PC-9 (cell line): ENCODE results near the gene F12. TPM values are rescaled to one million over a fixed set of nuclear protein-coding genes. Genes with fewer than 3 reads are reported as not detected.

Experiments
- BruUV-seq: library from RNA; stranded (reverse); fragments of 400-500 nt; replicated peaks from 2 replicates; lab custom pipeline; 2021; lab: Mats Ljungman, UMichigan
- CTCF ChIA-PET: fragments of 300-600 bp; sonication (Branson Sonifier 250); formaldehyde crosslinking; loops from one replicate; lab custom pipeline; 2022; ENCODE audit warnings: antibody characterized with exemption; lab: Charles Lee
- POLR2A ChIA-PET: fragments of 300-600 bp; sonication (Branson Sonifier 250); formaldehyde crosslinking; loops from one replicate; lab custom pipeline; 2022; ENCODE audit warnings: antibody characterized with exemption; ENCODE audit not compliant: unreplicated experiment; lab: Charles Lee
- DNase-seq, 2 experiments: peaks; one replicate each; pipeline versions ENCODE4 v3.0.0 to v3.0.0-alpha.2; 2015 to 2022; ENCODE audit warnings: mixed read lengths in 1 of 2
- H2AFZ ChIP-seq: fragments of 200-600 bp; sonication (generic); 2 replicates; pipeline ENCODE4 v1.8.1; 2017; ENCODE audit warnings: antibody characterized with exemption
- H3F3A ChIP-seq: fragments of 200-600 bp; sonication (generic); 2 replicates; pipeline ENCODE4 v1.8.1; 2017; ENCODE audit warnings: antibody characterized with exemption, mild to moderate bottlenecking, low read depth; ENCODE audit not compliant: insufficient read depth
- H3K27ac ChIP-seq: fragments of 200-600 bp; sonication (generic); 2 replicates; pipeline ENCODE4 v1.6.1; 2016; ENCODE audit warnings: mixed run types
- H3K27me3 ChIP-seq: fragments of 200-600 bp; sonication (generic); 2 replicates; pipeline ENCODE4 v1.6.1; 2016; ENCODE audit warnings: low read depth, mixed run types; ENCODE audit not compliant: insufficient read depth
- H3K36me3 ChIP-seq: fragments of 200-600 bp; sonication (generic); 2 replicates; pipeline ENCODE4 v1.6.1; 2016; ENCODE audit warnings: low read depth, mixed run types
- H3K4me1 ChIP-seq: fragments of 200-600 bp; sonication (generic); replicated peaks from 2 replicates; pipeline ENCODE4 v1.6.1; 2016; ENCODE audit warnings: mixed run types; ENCODE audit not compliant: insufficient read depth
- H3K4me2 ChIP-seq: fragments of 200-600 bp; sonication (generic); 2 replicates; pipeline ENCODE4 v1.6.1; 2017; ENCODE audit warnings: mixed run types
- H3K4me3 ChIP-seq: fragments of 200-600 bp; sonication (generic); 2 replicates; pipeline ENCODE4 v1.6.1; 2016; ENCODE audit warnings: mixed run types
- H3K79me2 ChIP-seq: fragments of 200-600 bp; sonication (generic); 2 replicates; pipeline ENCODE4 v1.6.1; 2017; ENCODE audit warnings: low read depth, mixed run types
- H3K9me2 ChIP-seq: fragments of 200-600 bp; sonication (generic); 2 replicates; pipeline ENCODE4 v1.8.1; 2017; ENCODE audit warnings: mild to moderate bottlenecking; ENCODE audit not compliant: insufficient read depth
- H3K9me3 ChIP-seq: fragments of 200-600 bp; sonication (generic); 2 replicates; pipeline ENCODE4 v1.8.1; 2016; ENCODE audit warnings: low read depth; ENCODE audit not compliant: insufficient read depth
- H4K20me1 ChIP-seq: fragments of 200-600 bp; sonication (generic); 2 replicates; pipeline ENCODE4 v1.8.1; 2017; ENCODE audit not compliant: insufficient read depth
- EZH2 ChIP-seq: fragments of 200-600 bp; sonication (generic); IDR thresholded peaks from 2 replicates; pipeline ENCODE4 v1.8.0; 2017; ENCODE audit warnings: antibody characterized with exemption, low read depth
- intact Hi-C: fragments of 100-400 bp; cut with micrococcal nuclease; formaldehyde crosslinking; loops from one replicate; pipeline ENCODE4 v1.10.0; 2022; ENCODE audit not compliant: unreplicated experiment
- total RNA-seq: library from RNA; stranded (reverse); gene quantifications from 2 replicates; pipeline ENCODE4 v1.2.3, GENCODE V29; 2021
- TF ChIP-seq, protein P1 (sequence below): fragments of 200-600 bp; sonication (generic); conservative IDR thresholded peaks from 2 replicates; pipeline ENCODE4 v1.6.1; 2017; ENCODE audit warnings: mixed run types, antibody characterized with exemption, mild to moderate bottlenecking, moderate library complexity

Gene F12
- total RNA-seq, 1 experiment from 2014 or later, result 14.5 TPM

DNA sequence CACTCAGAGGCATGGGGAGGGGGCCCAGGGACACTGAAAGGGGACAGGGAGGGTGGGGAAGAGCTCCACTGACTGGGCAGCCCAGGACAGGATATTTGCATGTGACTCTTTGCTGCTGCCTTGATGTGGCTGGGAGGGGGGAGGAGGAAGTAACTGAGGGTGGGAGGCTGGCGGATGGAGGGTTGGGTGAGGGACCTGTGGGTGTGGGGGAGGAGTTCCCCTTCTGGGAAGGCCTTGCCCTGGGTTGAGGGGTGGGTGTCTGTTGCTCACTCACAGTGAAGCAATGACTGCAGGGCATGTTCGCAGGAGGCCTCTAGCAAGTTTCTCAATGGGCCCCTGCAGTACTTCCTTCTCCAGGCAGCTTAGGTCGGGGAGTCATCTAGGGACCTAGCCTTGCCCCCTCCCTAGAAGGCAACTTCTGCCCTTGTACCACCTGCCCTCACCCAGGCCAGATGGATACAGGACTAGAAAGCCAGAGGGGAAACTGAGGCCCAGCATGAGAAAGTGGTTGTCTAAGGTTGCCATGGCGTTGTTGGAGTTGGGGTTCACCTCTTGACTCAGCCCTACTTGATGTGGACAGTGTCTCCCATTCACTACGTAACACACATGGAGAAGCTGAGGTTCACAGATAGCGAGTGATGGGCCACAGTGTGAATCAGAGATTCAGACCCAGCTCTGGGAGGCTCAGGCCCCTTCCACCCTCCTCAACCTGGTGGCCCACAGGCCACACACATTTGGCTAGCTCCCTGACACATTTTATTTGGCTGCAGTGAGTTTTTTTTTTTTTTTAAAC is 20.1 kb upstream of the F12 start:
- no peak for DNase-seq
- Histone ChIP-seq H3K4me3 (no peak overlapping the region), H3K79me2 (peaks cover 35% of the 10 kb centered on the region), H3K36me3 (no peaks in the 10 kb centered on the region), H3K4me2 (no peak overlapping the region), H3K4me1 (peaks cover 23% of the 10 kb centered on the region), H3K9me3 (no peaks in the 10 kb centered on the region), H3K9me2 (no peaks in the 10 kb centered on the region), H3F3A (peaks cover 10% of the 10 kb centered on the region; the same call in 1 of the 2 replicates), H4K20me1 (peaks cover 29% of the 10 kb centered on the region), H2AFZ (no peak overlapping the region), H3K27ac (no peak overlapping the region), H3K27me3 (no peaks in the 10 kb centered on the region)
- BruUV-seq, result no TSS peak
- ChIA-PET POLR2A (no interaction called here), CTCF (no interaction called here)
- intact Hi-C loops, result no loop called here
- TF ChIP-seq, protein P1, sequence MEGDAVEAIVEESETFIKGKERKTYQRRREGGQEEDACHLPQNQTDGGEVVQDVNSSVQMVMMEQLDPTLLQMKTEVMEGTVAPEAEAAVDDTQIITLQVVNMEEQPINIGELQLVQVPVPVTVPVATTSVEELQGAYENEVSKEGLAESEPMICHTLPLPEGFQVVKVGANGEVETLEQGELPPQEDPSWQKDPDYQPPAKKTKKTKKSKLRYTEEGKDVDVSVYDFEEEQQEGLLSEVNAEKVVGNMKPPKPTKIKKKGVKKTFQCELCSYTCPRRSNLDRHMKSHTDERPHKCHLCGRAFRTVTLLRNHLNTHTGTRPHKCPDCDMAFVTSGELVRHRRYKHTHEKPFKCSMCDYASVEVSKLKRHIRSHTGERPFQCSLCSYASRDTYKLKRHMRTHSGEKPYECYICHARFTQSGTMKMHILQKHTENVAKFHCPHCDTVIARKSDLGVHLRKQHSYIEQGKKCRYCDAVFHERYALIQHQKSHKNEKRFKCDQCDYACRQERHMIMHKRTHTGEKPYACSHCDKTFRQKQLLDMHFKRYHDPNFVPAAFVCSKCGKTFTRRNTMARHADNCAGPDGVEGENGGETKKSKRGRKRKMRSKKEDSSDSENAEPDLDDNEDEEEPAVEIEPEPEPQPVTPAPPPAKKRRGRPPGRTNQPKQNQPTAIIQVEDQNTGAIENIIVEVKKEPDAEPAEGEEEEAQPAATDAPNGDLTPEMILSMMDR, result no peak
- TF ChIP-seq EZH2, result no peak

DNA sequence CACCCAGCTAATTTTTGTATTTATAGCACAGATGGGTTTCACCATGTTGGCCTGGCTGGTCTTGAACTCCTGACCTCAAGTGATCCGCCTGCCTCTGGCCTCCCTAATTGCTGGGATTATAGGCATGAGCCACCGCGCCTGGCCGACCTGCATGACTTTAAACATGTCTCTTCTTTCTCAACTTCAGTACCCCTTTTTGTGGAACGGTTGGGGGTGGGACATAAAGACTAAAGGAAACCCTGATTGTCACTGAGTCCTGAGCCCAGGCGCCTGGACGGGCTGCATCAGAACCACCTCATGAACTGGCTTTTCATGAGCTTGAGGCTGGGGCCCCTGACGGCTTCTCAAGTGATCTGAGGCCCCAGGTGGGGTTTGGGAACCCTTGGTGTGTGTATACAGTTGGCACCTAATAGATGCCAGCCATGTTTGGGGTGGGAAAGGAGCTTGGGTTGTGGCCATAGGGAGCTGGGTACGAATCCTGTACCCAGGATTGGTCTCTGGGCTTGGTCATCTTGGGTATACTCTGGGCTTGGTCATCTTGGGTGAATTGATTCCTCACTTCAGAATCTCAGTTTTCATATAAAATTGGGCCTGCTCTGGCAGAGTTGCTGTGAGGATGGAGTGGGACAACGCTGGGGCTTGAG is 19.3 kb upstream of the F12 start:
- Histone ChIP-seq H4K20me1 (peaks cover 29% of the 10 kb centered on the region), H3F3A (peaks cover 10% of the 10 kb centered on the region; the same call in 1 of the 2 replicates), H3K36me3 (no peaks in the 10 kb centered on the region), H2AFZ (no peak overlapping the region), H3K27ac (no peak overlapping the region), H3K27me3 (no peaks in the 10 kb centered on the region), H3K4me2 (peak overlapping the region; percentile 97; the same call in 1 of the 2 replicates), H3K4me1 (peaks cover 23% of the 10 kb centered on the region), H3K79me2 (peaks cover 35% of the 10 kb centered on the region), H3K9me3 (no peaks in the 10 kb centered on the region), H3K4me3 (no peak overlapping the region), H3K9me2 (no peaks in the 10 kb centered on the region)
- intact Hi-C loops, result no loop called here
- POLR2A ChIA-PET, result interaction anchor here (0.6 kb wide), 1 partner anchor 1012 kb away, joined by 3 read pairs; no protein-coding TSS in a partner anchor
- DNase-seq, result no peak
- TF ChIP-seq, protein P1, result no peak
- no peak for TF ChIP-seq EZH2
- CTCF ChIA-PET, result no interaction called here
- no TSS peak for BruUV-seq

DNA sequence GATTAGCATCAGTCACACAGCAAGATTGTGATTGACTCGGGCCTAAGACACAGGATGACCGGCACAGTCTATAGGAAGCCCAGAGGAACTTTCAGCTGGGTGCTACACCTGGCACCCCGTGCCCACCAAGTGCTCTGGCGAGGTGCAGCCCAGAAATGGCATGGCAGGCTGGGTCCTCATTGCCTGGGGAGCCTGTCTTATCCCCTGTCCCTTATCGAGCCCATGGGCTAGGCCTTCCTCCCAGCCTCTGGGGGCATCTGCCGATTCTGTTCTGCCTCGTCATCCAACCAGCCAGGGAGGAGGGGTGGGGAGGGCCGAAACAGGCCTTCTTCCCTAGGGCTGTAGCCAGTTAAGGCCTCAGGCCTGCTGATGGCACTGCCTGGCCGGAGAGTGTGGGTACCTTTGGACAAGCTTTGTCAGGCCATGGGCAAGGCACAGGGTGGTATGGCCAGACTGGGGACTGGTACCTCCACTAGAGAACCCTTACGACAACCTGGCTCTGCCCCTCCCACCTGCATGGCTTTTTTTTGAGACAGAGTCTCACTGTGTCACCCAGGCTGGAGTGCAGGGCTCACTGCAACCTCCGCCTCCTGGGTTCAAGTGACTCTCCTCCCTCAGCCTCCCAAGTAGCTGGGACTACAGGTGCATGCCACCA is 18.7 kb upstream of the F12 start:
- BruUV-seq, result no TSS peak
- Histone ChIP-seq H3K4me2 (peak overlapping the region; percentile 97), H3K4me3 (peak overlapping the region; percentile 80), H3K9me3 (no peaks in the 10 kb centered on the region), H2AFZ (no peak overlapping the region), H3K4me1 (peaks cover 23% of the 10 kb centered on the region), H3K27me3 (no peaks in the 10 kb centered on the region), H4K20me1 (peaks cover 29% of the 10 kb centered on the region), H3K36me3 (no peaks in the 10 kb centered on the region), H3K27ac (no peak overlapping the region), H3F3A (peaks cover 10% of the 10 kb centered on the region; the same call in 1 of the 2 replicates), H3K9me2 (no peaks in the 10 kb centered on the region), H3K79me2 (peaks cover 35% of the 10 kb centered on the region)
- DNase-seq, result no peak
- POLR2A ChIA-PET, result interaction anchor here (0.6 kb wide), 2 partner anchors 888 to 1013 kb away, joined by 3 read pairs; no protein-coding TSS in a partner anchor
- CTCF ChIA-PET, result interaction anchor here (0.9 to 2.3 kb wide), 3 partner anchors 24 to 57 kb away, joined by 3 to 18 read pairs (median 3); no protein-coding TSS in a partner anchor
- intact Hi-C loops, result loop anchor here (2.0 kb wide), 1 partner anchor 27 kb away; no protein-coding TSS in a partner anchor
- no peak for TF ChIP-seq EZH2
- TF ChIP-seq, protein P1, result no peak
